Neural cell (in vitro differentiated cells): ENCODE results near the gene PRAC1.

Source experiments
- EP300 ChIP-seq: fragments of 450-650 bp; conservative IDR thresholded peaks from 2 replicates; pipeline ENCODE4 v1.6.1; 2014; ENCODE audit warnings: antibody characterized with exemption, mild to moderate bottlenecking, moderate library complexity; ENCODE audit not compliant: poor library complexity, severe bottlenecking
- EZH2 ChIP-seq: fragments of 200-600, 300-800 bp; shearing (Covaris generic), sonication (generic); IDR thresholded peaks from 2 replicates; pipeline ENCODE4 v1.6.1; 2014; ENCODE audit warnings: antibody characterized with exemption, low read length, borderline replicate concordance, mild to moderate bottlenecking; ENCODE audit not compliant: insufficient read depth, poor library complexity, severe bottlenecking
- MXI1 ChIP-seq: fragments of 450-650 bp; conservative IDR thresholded peaks from 2 replicates; pipeline ENCODE4 v1.6.1; 2014; ENCODE audit warnings: antibody characterized with exemption, mild to moderate bottlenecking; ENCODE audit not compliant: poor library complexity, severe bottlenecking
- POLR2AphosphoS5 ChIP-seq: IDR thresholded peaks from 2 replicates; pipeline ENCODE4 v1.6.1; 2012
- TAF1 ChIP-seq: IDR thresholded peaks from 2 replicates; pipeline ENCODE4 v1.6.1; 2012; ENCODE audit warnings: low read depth
- TF ChIP-seq, protein P1 (sequence below): fragments of 450-650 bp; IDR thresholded peaks from 2 replicates; pipeline ENCODE4 v1.5.1; 2014; ENCODE audit warnings: antibody characterized with exemption, mild to moderate bottlenecking, moderate library complexity; ENCODE audit not compliant: poor library complexity, severe bottlenecking
- TF ChIP-seq, protein P2 (sequence below): IDR thresholded peaks from 2 replicates; pipeline ENCODE4 v1.6.1; 2012; ENCODE audit warnings: borderline replicate concordance

DNA sequence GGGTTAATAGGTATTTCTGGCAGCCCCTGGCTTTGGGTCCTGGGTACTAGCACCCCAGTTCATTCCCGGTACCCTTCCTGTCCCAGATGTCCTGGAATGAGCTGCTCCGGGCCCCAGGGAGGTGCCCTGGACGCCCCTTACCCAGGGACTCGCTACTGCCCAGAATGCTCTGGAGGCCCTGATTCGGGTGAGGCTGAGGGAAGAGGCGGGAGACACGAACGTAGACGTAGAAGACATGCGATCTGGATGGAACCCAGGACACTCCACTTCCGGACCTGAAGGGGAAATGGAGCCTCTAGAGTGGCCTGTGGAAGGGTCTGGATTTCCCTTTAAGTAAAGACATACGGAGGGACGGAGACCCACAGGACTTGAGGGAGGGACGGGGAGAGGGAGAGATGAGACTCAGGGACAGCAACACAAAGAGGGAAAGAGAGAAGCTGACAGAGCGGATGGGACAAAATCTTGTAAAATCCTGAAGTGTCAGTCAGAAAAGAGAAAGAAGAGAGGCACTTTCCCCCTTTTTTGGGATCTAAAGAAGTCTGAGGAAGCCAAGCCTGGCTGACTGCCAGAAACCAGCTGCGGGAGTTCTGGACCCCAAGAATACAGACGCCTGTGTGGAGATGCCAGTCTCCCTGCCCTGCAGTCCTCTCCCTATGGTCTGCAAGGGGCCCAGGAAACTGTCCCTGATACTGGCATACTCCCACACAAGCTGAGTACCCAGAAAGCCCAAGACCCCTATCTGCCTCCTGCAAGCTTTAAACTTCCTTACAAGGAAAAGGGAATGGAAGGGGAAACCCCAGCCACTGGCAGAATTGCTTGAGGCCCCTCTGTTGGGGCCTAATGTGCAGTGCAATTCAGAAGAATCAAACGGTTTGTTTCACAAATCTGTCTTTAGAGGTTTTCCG, 7.3 kb upstream of the PRAC1 start:
- TF ChIP-seq, protein P1, sequence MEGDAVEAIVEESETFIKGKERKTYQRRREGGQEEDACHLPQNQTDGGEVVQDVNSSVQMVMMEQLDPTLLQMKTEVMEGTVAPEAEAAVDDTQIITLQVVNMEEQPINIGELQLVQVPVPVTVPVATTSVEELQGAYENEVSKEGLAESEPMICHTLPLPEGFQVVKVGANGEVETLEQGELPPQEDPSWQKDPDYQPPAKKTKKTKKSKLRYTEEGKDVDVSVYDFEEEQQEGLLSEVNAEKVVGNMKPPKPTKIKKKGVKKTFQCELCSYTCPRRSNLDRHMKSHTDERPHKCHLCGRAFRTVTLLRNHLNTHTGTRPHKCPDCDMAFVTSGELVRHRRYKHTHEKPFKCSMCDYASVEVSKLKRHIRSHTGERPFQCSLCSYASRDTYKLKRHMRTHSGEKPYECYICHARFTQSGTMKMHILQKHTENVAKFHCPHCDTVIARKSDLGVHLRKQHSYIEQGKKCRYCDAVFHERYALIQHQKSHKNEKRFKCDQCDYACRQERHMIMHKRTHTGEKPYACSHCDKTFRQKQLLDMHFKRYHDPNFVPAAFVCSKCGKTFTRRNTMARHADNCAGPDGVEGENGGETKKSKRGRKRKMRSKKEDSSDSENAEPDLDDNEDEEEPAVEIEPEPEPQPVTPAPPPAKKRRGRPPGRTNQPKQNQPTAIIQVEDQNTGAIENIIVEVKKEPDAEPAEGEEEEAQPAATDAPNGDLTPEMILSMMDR, result no peak
- TF ChIP-seq EZH2 (no peak), EP300 (no peak), TAF1 (no peak), POLR2AphosphoS5 (no peak), MXI1 (no peak)
- TF ChIP-seq, protein P2, sequence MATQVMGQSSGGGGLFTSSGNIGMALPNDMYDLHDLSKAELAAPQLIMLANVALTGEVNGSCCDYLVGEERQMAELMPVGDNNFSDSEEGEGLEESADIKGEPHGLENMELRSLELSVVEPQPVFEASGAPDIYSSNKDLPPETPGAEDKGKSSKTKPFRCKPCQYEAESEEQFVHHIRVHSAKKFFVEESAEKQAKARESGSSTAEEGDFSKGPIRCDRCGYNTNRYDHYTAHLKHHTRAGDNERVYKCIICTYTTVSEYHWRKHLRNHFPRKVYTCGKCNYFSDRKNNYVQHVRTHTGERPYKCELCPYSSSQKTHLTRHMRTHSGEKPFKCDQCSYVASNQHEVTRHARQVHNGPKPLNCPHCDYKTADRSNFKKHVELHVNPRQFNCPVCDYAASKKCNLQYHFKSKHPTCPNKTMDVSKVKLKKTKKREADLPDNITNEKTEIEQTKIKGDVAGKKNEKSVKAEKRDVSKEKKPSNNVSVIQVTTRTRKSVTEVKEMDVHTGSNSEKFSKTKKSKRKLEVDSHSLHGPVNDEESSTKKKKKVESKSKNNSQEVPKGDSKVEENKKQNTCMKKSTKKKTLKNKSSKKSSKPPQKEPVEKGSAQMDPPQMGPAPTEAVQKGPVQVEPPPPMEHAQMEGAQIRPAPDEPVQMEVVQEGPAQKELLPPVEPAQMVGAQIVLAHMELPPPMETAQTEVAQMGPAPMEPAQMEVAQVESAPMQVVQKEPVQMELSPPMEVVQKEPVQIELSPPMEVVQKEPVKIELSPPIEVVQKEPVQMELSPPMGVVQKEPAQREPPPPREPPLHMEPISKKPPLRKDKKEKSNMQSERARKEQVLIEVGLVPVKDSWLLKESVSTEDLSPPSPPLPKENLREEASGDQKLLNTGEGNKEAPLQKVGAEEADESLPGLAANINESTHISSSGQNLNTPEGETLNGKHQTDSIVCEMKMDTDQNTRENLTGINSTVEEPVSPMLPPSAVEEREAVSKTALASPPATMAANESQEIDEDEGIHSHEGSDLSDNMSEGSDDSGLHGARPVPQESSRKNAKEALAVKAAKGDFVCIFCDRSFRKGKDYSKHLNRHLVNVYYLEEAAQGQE, result no peak
